ENCODE data around the gene BLCAP. TPM values are rescaled to one million over a fixed set of nuclear protein-coding genes. Genes with fewer than 3 reads are reported as not detected.
"Not testable (repeated sequence)": the region's sequence is repeated elsewhere in the genome, so short reads cannot be mapped to it uniquely, and the experiment has no call there.

BLCAP gene, protein sequence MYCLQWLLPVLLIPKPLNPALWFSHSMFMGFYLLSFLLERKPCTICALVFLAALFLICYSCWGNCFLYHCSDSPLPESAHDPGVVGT
- 10 to 100 TPM; 28.4 to 42.0 TPM for total RNA-seq

DNA sequence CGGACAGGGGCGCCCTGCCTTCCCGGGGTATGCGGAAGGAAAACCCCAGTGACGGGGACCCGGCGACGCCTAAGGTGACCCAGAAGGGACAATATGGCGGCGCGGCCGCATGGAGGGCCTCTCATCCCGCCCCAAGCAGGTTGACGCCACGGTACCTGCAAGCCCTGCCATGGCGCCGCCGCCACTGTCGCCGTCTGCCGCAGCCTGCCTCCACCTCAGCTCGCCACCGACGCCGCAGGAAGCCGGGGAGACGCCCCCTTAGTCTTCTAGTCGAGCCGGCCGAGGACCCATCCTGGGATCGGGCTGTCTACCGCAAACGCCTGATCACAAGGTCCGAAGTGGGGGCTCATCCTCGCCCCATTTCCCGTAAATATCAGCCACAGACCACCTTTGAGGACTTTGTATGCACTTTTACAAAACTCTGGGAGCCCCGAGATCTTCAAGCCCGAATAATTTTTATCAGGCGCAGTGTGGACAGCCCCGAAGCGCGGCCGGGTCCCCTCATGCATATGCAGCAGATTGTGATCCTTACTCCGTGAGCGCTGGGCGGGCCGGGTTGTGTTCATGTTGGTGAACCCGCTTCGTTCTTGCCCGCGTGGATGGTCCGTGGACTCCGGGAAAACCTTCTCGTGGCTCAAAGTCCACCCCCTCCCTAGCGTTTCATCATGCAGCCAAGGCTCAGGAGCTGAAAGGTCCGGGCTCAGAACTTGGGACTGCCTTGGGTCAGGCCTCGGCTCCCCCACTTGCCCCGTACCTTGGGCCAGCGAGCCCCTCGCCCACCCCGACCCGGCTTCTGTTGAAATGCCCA lies at the start of gene BLCAP:
Gene BLCAP, minus strand, starts transcription at position 239 of the 808 bp plus-strand sequence. CDS start 8,702 bp downstream, outside the sequence.
- DNase-seq (ENCODE audit: low spot score) (peak; percentile 73), ATAC-seq (ENCODE audit: insufficient number of reproducible peaks, low FRiP score, low read depth) (peak; percentile 85)
- H3K27ac ChIP-seq = peak within 1 kb of the TSS; percentile 87 to 98
- no peaks in the 10 kb centered on the region for H3K27me3 ChIP-seq (replicated peaks; ENCODE audit: insufficient read depth)
- H3K9me3 ChIP-seq = no peaks in the 10 kb centered on the region
- H3K36me3 ChIP-seq = no peaks in the 10 kb centered on the region
- H3K4me3 ChIP-seq = peak within 1 kb of the TSS; percentile 100
- TF ChIP-seq, protein P1, sequence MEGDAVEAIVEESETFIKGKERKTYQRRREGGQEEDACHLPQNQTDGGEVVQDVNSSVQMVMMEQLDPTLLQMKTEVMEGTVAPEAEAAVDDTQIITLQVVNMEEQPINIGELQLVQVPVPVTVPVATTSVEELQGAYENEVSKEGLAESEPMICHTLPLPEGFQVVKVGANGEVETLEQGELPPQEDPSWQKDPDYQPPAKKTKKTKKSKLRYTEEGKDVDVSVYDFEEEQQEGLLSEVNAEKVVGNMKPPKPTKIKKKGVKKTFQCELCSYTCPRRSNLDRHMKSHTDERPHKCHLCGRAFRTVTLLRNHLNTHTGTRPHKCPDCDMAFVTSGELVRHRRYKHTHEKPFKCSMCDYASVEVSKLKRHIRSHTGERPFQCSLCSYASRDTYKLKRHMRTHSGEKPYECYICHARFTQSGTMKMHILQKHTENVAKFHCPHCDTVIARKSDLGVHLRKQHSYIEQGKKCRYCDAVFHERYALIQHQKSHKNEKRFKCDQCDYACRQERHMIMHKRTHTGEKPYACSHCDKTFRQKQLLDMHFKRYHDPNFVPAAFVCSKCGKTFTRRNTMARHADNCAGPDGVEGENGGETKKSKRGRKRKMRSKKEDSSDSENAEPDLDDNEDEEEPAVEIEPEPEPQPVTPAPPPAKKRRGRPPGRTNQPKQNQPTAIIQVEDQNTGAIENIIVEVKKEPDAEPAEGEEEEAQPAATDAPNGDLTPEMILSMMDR (IDR thresholded peaks at IDR 0.05) = no peak
- H3K4me1 ChIP-seq (ENCODE audit: control insufficient read depth in 1 of 2, low read depth in 2 of 2) = peaks cover 17 to 34% of the 10 kb centered on the region in 2 donors

DNA sequence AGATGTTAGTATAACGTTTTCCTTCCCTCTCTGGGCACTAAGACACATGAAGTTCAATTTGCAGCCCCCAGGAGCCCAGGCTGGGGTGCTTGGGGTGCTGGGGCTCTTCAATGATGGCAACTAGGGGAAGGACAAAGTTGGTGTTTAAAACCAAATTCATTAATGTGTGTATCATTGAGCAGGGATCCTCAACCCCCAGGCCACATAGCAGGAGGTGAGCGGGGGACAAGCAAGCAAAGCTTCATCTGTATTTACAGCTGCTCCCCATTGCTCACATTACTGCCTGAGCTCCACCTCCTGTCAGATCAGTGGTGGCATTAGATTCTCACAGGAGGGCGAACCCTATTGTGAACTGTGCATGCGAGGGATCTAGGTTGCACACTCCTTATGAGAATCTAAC lies 49.8 kb upstream of the BLCAP start:
- not testable (repeated sequence) for H3K4me3 ChIP-seq; H3K27me3 ChIP-seq (replicated peaks; ENCODE audit: insufficient read depth); DNase-seq (ENCODE audit: low spot score); H3K36me3 ChIP-seq; H3K27ac ChIP-seq; H3K9me3 ChIP-seq; ATAC-seq (ENCODE audit: insufficient number of reproducible peaks, low FRiP score, low read depth); H3K4me1 ChIP-seq (ENCODE audit: control insufficient read depth in 1 of 2, low read depth in 2 of 2)

DNA sequence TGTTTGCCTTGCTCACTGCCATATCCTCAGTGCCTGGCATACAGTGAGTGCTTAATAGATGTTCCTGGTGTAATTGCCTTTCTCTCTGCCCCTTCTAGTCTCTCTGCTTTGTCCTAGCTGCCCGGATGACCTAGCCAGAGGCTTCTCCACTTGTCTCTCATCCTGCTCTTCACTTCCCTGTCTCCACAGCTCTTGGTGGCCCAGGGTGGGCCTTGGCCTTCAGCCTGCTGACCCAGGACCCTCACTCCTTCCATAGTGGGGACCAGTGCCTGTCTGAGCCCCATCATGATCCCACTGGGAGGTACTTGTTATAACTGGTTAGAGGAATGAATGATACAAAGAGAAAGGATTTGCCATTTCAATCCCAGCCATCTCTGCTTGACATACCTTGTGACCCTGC lies 49.2 kb upstream of the BLCAP start:
- Histone ChIP-seq H3K9me3 (no peaks in the 10 kb centered on the region), H3K27me3 (replicated peaks; ENCODE audit: insufficient read depth) (no peaks in the 10 kb centered on the region), H3K4me1 (ENCODE audit: control insufficient read depth in 1 of 2, low read depth in 2 of 2) (no peaks in the 10 kb centered on the region), H3K27ac (no peak overlapping the region), H3K4me3 (no peak overlapping the region), H3K36me3 (no peaks in the 10 kb centered on the region)
- ATAC-seq (ENCODE audit: insufficient number of reproducible peaks, low FRiP score, low read depth) = no peak
- TF ChIP-seq, protein P1 (IDR thresholded peaks at IDR 0.05) = no peak
- DNase-seq (ENCODE audit: low spot score) = no peak

DNA sequence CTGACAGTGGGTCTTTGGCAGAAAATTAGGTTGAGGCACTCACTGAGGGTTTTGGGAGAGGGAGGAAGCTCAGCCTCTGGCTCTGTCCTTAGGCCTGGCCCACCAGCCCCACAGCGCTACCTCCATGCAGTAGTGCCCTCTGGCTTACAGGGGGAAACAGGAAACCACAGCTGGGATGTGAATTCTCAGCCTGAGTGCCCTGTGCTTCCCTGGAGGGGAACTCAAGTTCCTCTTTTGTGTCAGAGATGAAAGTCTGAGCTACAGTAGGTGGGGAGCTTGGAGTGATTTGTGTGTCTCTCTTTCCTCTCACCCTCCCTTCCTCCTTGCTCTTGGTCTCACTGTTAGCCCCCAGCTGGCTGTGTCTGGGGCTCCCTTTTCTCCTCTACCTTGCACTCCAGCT lies 48.2 kb upstream of the BLCAP start:
- no peak overlapping the region for H3K4me3 ChIP-seq
- no peaks in the 10 kb centered on the region for H3K36me3 ChIP-seq
- H3K27ac ChIP-seq = no peak overlapping the region
- ATAC-seq (ENCODE audit: insufficient number of reproducible peaks, low FRiP score, low read depth) (no peak), DNase-seq (ENCODE audit: low spot score) (no peak)
- H3K9me3 ChIP-seq = no peaks in the 10 kb centered on the region
- TF ChIP-seq, protein P1 (IDR thresholded peaks at IDR 0.05) = no peak
- no peaks in the 10 kb centered on the region for H3K27me3 ChIP-seq (replicated peaks; ENCODE audit: insufficient read depth)
- H3K4me1 ChIP-seq (ENCODE audit: control insufficient read depth in 1 of 2, low read depth in 2 of 2) = no peaks in the 10 kb centered on the region

DNA sequence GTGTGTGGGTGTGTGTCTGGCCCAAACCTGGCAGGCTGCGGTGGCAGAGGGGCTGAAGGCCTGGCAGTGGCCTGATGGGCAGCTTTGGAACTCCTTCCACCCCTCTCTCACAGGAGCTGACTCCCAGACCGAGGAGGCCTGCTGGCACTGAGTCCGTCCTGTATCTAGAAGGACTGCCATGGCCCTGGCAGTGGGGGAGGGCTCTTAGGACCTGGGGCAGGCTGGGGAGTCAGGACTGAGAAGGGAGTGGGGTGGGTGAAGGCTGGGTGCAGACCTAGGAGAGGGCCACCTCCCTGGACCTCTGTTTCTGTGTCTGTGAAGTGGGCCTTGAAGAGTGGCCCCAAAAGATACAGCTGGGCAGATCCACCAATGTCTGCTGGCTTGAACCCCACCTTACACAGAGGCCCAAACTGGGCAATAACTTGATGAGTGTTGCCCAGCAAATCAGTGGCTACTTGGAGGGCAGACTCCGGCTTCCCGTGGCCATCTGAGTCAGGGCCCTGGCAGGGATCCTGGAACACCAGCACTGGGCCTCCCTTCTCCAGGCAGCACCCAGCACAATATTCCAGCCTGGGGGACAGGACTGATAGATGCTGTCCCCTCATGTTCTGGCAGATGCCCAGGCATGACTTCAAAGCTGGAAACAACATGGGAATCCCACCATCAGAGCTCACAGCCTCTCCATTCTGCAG lies 46.7 kb upstream of the BLCAP start:
- H3K4me1 ChIP-seq (ENCODE audit: control insufficient read depth in 1 of 2, low read depth in 2 of 2) = no peaks in the 10 kb centered on the region
- H3K4me3 ChIP-seq = no peak overlapping the region
- TF ChIP-seq, protein P1 (IDR thresholded peaks at IDR 0.05) = no peak
- H3K27ac ChIP-seq = no peak overlapping the region
- no peaks in the 10 kb centered on the region for H3K36me3 ChIP-seq
- H3K27me3 ChIP-seq (replicated peaks; ENCODE audit: insufficient read depth) = no peaks in the 10 kb centered on the region
- DNase-seq (ENCODE audit: low spot score) = no peak
- no peak for ATAC-seq (ENCODE audit: insufficient number of reproducible peaks, low FRiP score, low read depth)
- H3K9me3 ChIP-seq = no peaks in the 10 kb centered on the region
